Stimulated activated CD4-positive, alpha-beta T cell treated with anti-CD3 and anti-CD28 coated beads, Interleukin-12 subunit alpha, Interleukin-12 subunit beta, amount 100 ng/mL, for 48 hours (primary cell): ENCODE data around the gene NAA10.

Experiments
- DNase-seq, 3 donors: peaks; one replicate each; pipeline ENCODE4 v3.0.0-alpha.2; 2020; ENCODE audit warnings: low read depth in 2 of 3, low spot score in 1 of 3

Gene NAA10

DNA sequence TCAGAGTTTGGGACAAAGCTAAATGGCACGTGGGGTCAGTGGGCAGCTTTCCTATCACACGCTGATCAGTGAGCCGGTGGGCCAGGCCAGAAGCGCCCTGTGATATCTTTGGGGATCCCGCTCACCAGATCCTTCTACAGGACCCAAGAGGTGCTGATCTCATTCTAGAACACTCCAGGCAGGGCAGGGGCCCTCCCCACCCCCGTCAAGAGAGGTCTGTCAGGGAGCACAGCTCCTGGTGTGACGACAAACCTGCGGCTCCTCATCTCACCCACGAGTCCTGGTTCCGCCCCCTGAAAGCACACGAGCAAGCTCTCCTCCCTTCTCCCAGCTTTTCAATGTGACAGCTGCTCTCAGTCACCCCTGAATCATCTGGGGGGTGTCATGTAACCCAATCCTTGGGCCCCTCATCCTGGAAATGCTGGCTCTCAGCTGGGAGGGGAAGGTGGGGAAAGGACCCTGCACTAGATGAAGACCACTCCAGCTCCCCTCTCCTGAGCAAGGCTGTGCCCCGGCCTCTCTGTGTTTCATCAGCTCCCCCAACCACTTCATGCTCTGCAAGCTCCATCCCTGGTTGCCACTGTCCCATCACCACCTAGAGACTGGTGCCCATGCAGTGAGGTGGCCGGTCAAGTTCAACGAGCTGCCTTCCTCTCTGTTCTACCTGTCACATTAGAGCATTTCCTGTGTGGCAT lies 32.2 kb upstream of the NAA10 start:
- no peak for DNase-seq

DNA sequence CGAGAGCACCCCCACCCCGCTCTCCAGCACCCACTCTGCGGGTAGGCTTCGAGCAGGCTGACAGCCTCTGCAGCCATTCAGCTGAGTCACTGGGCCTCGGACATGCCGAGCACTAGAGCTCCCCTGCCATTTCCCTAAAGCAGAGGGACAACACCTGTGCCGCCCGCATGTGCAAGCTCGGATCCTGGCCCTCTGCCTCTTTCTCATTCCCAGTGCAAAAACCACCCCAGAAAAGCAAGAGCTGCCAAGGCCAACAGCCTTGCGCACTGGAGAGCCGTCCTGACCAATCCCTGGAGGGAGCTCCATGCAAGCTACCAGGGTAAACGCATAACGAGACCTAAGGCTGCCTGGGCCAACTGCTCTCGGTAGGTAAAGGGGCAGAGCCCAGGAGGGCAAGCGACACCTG lies 31.4 kb upstream of the NAA10 start:
- DNase-seq = no peak

DNA sequence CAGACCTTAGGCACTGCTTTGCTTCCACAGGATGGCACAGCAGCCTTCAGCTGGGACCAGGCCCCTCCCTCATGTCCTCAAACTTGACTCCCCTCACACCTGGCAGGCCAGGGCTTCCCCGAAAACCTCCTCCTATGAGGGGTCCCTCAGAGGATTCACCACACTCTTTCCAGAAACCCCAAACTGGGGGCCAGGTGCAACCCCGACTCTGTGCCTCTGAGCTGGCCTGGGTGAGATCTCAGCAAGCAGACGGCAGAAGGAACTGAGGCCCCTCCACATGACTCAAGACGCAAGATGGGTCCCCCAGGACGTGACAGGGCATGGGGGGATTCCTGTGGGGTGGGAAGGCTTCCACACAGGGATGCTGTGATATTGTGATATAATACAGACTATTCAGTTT lies 30.6 kb upstream of the NAA10 start:
- no peak for DNase-seq

DNA sequence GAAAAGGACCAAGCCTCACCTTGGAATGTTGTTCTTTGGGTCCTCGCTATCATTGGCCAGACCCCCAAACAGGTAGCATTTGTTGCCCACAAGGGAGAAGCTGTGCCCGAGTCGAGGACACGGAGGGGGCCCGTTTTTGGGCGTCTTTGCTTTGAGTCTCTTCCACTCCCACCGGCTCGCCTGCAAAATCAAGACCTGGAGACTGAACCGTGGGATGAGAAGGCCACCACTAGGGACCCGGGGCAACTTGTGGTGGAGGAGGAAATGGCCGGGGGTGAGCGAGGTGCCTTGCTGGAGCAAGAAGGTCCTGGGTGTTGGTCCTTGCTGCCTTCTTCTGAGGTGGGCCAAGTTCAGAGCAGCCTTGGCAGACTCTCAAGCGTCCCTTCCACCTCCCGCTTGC lies 29.3 kb upstream of the NAA10 start:
- no peak for DNase-seq

DNA sequence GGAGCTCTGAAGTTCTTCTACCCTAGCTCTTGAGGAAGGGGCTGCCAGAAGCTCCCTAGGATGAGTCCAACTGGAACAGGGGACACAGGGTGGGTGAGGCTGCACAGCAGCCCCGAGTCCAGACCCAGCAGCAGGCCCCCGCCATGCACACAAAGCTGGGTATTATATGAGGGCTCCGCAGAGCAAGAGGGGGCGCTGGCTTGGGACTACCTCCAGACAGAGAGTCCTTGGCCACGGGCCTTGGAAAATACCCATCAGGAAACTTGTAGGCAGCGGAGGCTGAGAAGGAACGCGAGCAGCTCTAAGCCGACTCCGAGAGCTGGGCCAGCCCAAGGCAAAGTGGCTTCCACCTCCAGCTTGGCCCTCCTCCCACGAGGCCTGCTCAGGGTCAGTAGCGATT lies 28.7 kb upstream of the NAA10 start:
- no peak for DNase-seq

DNA sequence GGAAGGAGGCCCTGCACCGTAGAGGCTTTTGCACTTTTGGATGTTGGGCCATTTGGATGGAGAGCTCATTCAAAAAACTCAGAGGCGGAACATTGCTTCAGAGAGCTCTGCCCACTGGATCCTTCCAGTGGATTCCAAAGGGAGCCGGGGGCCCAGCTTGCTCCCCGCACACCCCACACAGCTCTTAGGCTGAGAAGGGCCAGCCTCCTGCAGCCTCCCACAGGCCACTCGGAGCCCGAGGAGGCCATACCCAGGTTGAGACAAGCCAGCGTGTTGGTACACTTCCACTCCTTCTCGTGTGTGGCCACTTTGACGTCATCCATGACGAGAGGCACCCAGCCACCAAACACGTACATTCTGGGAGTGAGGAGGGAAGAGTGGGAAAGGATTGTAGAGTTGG lies 26.5 kb upstream of the NAA10 start:
- DNase-seq = no peak

DNA sequence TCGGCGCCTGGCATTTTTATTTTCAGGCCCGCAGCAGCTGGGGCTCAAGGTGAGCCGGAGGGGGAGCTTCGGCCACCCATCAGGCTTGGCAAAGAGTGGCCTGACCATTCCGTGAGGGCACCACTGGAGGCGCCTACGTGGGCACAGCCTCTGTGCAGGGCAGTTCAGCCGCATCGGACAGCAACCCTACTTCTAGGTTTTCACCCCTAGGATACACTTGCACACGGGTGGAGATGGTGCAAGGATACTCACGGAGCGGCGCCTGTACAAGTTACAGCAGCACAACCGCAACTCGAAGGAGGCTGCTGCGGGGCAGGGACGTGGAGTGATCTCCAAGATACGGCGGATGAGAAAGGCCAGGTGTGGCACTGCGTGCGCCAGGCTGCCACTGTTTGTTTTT lies 25.9 kb upstream of the NAA10 start:
- no peak for DNase-seq

DNA sequence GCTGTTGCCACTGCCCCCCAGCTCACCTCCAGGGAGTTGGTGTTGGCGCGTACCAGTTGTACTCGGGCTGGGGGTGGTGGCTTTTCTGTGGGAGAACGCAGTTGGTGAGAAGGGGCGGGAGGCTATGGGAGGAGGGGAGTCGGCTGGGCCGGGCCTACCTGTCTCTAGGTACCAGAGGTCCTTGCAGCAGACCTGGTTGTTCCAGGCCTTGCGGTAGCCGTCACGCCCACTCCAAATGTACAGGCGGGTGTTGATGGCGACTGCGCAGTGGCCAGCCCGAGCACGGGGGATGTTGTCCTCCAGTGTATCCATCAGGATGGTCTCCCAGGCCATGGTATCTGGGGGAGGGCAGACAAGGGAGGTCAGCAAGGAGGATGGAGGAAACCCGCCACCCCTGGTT lies 25.2 kb upstream of the NAA10 start:
- no peak for DNase-seq

DNA sequence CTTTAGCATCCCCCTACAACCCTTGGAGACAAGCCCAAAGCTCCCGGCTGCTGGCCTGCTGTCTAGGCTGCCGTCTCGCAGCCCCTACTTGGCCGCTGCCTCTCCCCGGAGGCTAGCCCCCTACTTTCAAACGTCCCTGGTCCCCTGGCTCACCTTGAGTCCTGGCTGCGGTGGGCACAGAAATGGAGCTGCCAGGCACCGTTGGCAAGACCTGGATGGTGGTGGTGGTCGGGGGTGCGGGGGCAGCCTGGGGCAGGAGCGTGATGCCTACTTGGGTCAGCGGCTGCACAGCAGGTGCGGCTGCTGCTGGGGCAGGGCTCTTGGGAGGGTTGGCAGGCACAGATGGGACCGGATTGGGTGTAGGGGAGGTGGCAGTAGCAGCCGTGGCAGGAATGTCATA lies 24.8 kb upstream of the NAA10 start:
- DNase-seq = no peak

DNA sequence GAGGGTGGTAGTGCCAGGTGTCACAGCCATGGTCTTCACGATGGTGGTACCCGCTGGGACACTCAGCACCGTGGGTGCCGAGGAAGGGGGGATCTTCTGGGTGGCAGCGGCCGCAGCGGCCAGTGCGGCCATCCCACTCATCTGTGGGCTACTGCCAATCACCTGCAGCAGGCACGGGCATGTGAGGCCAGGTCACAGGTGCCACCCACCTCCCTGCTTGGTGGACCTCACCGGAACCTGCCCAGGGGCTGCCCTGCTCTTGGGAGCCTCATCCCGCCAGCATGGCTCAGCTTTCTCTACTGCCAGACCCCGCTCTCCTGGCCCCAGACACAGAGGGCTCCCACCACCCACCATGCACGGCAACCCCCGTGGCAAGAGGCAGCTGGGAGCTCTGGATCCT lies 23.8 kb upstream of the NAA10 start:
- no peak for DNase-seq

DNA sequence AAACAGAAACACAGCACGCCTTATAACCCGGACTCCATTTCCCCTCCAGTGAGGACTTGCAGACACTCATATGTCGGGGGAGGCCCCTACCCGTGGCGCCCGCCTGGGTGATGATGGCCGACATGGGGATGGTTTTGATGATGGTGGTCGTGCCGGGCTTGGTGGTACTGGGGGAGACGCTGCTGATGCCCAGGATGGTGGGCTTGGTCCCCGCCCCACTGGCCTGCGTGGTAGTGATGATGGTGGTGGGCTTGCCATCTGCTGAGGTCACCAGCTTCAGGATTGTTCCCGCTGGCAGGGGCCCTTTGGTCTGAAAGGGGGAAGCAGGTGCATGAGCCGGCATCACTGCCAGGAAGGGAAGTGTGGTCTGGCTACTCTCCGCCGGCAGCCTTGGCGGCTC lies 22.4 kb upstream of the NAA10 start:
- DNase-seq = no peak

DNA sequence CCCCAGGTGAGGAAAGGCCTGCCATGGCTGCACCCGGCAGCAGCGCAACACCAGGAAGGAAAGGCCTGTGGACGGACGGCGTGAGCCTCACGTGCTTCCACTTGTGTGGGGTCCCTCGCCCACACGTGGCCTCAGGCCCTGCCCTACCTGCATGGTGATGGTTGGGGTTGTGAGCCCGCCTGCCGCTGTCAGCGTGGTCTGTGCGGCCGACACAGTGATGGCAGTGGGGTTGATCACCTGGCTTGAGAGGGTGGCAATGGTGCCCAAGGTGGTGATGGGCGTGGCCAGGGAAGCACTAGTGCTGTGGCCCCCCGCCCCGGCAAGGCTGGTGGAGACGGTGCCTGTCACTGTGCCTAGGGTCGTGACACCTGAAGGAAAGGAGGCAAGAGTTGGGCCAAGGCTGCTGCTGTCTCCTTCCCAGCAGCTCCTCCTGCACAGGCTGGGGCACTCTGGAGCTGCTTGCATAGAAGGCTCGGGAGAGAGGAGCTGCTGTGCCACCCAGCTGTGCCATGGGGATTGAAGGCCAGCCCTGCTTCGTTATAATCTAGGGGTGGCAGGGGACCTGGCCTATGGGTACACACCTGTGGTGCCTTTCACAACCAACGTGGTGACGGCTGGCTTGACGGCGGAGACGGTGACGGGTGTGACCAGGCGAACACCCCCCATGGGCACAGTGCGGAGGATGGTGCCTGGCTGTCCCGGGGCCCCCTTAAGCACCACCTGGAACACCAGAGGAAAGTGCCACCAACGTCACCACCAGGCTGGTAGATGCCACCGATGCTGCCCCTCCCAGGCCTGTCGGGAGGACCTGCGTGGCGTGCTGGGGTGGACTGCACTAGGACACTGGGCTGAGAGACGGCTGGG lies 21.4 kb upstream of the NAA10 start:
- no peak for DNase-seq

DNA sequence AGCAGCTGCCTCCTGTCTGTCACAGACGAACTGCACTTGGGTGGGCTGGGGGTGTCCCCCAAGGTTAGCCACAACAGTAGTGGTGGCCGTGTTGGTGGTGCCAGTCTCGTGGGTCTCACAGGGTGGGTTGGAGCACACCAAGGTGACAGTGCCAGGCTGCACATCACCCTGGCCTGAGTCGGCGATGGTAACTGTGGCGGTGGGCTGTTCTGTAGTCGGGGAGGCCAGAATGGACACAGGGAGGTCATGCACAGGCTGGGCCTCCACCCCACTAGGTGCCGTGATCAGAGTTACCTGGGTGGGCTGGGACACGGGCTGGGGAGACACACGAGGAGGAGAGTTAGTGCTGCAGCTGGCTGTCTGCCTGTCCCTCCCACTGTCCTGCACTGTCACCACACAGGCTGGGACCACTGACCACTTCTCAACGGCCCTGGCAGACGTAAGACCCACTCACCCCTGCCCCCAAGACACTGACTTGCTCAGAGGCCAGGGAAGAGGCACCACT lies 20.4 kb upstream of the NAA10 start:
- no peak for DNase-seq

DNA sequence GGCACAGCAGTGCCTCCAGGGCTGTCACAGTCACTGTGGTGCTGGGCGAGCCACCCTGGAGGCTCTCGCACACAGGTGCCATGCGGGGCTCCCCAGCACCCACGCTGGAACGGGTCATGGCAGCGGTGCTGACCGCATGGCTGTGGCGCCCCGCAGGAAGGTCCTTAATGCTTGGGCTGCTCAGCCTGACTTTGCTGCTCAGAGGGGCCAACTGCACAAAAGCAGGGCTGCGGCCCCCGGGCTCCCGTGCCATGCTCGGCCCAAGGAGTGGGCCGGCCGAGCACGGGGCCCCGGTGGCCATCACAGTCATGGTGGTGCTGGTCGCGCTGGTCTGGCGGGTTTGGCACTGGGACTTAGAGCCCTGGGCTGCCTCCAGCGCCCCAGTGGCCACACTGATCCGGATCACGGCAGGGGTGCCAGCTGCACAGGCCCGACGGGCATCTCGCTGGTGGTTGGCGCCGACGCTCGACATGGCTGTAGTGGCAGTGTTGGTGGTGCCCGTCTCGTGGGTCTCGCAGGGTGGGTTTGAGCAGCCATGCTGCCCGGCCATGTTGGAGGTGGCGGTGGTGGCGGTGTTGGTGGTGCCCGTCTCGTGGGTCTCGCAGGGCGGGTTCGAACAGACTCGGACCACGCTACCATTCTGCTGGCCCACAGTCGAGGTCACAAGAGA lies 19.9 kb upstream of the NAA10 start:
- DNase-seq = no peak

DNA sequence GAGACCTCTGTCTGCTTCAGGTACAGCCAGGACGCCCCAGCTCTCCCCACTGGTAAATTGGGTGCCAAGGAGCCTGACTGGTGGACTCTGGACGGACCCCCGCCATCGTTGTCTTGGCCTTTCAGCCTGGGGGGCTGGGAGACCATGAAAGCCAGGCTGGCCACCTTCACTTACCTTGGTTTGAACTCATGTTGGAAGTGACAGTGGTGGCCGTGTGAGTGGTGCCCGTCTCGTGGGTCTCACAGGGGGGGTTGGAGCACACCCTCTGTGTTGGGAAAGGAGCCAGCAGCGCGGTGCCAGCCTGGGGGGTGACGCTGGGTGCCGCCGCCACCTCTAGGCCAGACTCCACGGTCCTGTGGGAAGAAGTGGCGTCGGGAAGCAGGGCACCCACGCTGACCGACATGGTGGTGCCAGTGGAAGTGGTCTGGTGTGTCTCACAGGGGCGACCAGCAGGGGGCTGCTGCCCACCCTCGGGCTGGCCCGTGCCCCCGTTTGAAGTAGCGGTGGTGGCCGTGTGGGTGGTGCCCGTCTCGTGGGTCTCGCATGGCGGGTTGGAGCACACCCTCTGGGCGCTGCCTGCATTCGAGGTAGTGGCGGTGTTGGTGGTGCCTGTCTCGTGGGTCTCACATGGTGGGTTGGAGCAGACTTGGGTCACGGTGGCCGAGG lies 19.2 kb upstream of the NAA10 start:
- no peak for DNase-seq

DNA sequence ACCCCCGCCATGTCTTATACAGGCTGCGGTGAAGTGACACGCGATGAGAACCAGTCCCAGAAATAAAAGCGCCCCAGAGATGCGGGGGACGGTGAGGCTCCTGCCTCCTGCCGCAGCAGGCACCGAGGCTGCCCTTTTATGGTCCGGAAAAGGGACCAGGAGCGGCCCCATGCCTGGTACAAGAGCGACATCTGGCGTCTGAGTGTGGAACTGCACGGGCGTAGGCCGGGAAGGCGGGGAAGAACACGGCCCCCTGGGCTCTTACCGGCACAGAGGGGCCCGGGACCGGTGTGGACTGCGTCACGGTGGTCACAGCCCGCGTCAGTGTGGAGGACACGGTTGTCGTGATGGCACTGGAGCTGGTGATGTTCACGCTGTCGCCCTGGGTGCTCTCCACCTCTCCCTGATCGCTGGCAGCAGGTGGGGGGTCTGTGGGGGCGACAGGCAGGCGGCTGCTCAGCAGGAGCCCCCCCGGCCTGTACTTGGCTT lies 18.5 kb upstream of the NAA10 start:
- peak; percentile 64 to 90 (median 64) for DNase-seq

DNA sequence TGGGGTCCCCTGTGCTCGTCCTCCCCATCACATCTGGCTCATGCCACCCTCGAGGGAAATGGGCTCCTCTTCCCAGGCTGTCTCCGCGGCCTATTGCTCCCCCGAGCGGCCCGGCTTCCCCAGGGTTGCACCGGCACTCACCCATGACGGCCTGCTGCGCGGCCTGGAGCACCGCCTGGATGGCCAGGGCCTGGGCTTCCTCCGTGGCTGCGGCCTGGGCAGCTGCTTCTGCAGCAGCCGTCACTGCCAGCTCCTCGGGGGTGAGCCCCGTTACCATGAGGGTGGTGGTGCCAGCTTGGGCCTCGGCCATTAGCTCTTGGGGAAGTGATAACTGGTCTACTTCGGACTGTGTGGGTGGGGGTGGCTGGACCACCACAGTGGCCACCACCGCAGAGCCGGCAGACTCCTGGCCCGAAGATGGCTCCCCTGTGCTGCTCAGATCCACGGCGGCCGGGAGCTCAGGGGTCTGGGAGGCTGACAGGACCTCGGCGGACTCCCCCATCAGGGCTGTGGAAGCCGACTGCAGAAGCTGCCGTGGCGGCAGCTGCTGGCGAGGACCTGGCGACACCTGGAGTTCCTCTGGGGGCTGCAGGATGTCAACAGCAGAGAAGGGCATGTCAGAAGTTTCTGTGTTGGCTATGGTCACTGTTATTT lies 17.7 kb upstream of the NAA10 start:
- no peak for DNase-seq

DNA sequence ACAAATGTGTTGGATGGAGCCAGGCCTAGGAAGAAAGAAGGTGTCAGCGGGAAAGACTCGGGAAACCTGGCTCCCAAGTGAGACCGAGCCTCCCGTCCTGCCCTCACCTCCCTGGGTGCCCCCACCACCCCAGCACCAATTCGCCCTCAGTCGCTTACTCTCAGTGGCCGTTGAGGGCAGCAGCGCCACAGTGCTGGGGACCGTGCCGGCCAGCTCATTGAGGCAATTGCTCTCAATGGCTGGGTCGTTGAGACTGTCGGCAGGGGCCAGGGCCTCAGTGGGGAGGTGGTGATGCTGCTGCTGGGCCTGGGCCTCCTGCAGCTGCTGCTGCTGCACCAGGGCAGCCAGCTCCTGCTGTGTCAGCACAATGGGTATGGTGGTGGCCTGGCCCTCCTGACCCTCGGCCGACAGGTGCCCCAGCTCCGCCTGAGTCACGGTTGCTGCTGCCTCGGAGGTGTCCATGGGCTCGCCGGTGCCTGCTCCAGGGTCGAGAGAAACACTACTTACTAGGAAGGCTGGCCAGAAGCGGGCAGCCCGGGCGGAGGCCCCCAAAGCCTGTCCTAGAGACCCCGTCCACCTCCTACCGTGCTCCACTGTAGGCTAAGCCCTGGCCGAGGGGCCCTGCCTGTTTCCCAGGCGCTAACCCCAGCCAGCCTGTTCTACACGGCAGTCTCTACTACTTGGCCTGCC lies 17.0 kb upstream of the NAA10 start:
- no peak for DNase-seq

DNA sequence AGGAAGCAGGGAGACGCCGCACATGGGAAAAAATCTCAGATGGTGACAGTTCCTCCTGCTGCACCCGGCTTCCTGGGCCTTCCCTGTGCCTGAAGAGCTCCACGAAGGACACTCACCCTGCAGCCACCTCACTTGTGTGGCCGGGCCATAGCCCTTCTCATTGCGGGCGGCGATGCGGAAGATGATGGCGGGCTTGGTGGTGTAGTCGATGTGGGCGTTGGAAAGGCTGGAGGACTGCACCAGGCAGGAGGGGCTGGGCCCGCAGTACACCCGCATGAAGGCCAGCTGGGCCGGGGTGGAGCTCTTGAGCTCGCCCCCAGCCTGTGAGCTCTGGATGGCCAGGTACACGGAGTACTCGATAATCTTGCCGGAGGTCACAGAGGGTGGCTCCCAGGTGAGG lies 15.3 kb upstream of the NAA10 start:
- no peak for DNase-seq
